Pancreas (tissue), 10 donors: ENCODE measurements around the gene ANO8. TPM values are rescaled to one million over a fixed set of nuclear protein-coding genes. Genes with fewer than 3 reads are reported as not detected.
"Not testable (repeated sequence)": the region's sequence is repeated elsewhere in the genome, so short reads cannot be mapped to it uniquely, and the experiment has no call there.

ENCODE experiments used
- ATAC-seq, 4 donors: fragments of 200-7000 bp; cut with Tn5 transposase; one replicate each; pipeline versions ENCODE4 v1.8.0 to v1.9.1; 2020; ENCODE audit warnings: mild to moderate bottlenecking in 4 of 4, moderate library complexity in 4 of 4
- DNase-seq, 6 donors: peaks; one replicate each; pipeline ENCODE4 v3.0.0-alpha.2; 2020
- FAIRE-seq: peaks from 2 replicates; lab custom pipeline; 2012; peaks lifted over from hg19 to GRCh38; lab: Jason Lieb, UNC
- H3K27ac ChIP-seq, 4 donors: fragments of 200-600 bp; sonication (generic); 1 replicate in 3 of 4; 2 replicates in 1 of 4; pipeline versions ENCODE4 v1.5.0 to v1.8.0; 2020
- H3K27me3 ChIP-seq, 4 donors: fragments of 200-600 bp; one replicate each; pipeline ENCODE4 v1.8.0; 2021
- H3K36me3 ChIP-seq, 3 donors: fragments of 200-600 bp; sonication (generic) in 1 of 3; one replicate each; pipeline versions ENCODE4 v1.5.0 to v1.8.0; 2020 to 2021
- H3K4me1 ChIP-seq, 3 donors: fragments of 200-600 bp; one replicate each; pipeline ENCODE4 v1.8.0; 2021
- H3K4me3 ChIP-seq, 4 donors: fragments of 200-600 bp; sonication (generic) in 2 of 4; one replicate each; pipeline versions ENCODE4 v1.5.0 to v1.8.0; 2020 to 2021
- H3K9me3 ChIP-seq, 4 donors: fragments of 200-600 bp; one replicate each; pipeline ENCODE4 v1.8.0; 2021
- CTCF ChIP-seq, 4 donors: fragments of 200-600 bp; sonication (generic) in 3 of 4; IDR thresholded peaks; one replicate each; pipeline versions ENCODE4 v1.5.0 to v1.8.0; 2021; ENCODE audit warnings: antibody characterized with exemption in 4 of 4
- WGBS, 2 donors: extraction: QIAGEN DNeasy Blood & Tissue Kit; methylation state at CpG; one replicate each; pipeline ENCODE4 v1.1.7; 2013; 5-methylcytosine and 5-hydroxymethylcytosine counted together
- intact Hi-C, 3 donors: fragments of 100-400 bp; cut with DNase I; formaldehyde crosslinking; loops; one replicate each; pipeline versions ENCODE4 v1.11.1 to v1.14.2; 2022
- polyA plus RNA-seq, 2 donors: library from polyadenylated mRNA; stranded (reverse); fragments of 200-250 nt; gene quantifications; one replicate each; pipeline ENCODE4 v1.2.3, GENCODE V29; 2013
- total RNA-seq, 6 donors: library from RNA; stranded (reverse); fragmentation: NEBNext Ultra II Directional in 4 of 6; extraction: Animal tissue kit (Norgen Biotek cat#: 25700) in 4 of 6; gene quantifications; one replicate each; pipeline versions ENCODE4 v1.2.1 to v1.2.4, GENCODE V29; 2021 to 2023
- donor health status: healthy with polysubstance abuse.
- donor health status: DM: no; HTN: no; CAD: no; lungs with moderate emphysema.
- donor health status: DM: no; HTN: no; CAD: no.
- donor health status: control.
- donor health status: control.
- donor health status: Bipolar disorder and iron deficiency.
- donor health status: DM: yes; HTN: yes; CAD: no.
- donor health status: DM: no; HTN: no; CAD: no.
- donor health status: DM: no; HTN: no; CAD: no.
- donor health status: DM: yes; HTN: yes; CAD: no.

Gene ANO8
- total and polyA plus RNA-seq, 8 donors = 4.9 to 19.0 (median 6.3) TPM

GRCh38 chr19:17376935-17377600 lies 42.4 kb upstream of the ANO8 start, which contains the start of gene PLVAP:
PLVAP (minus strand) TSS chr19:17377342; CDS start chr19:17377288, 54 bp downstream.
- WGBS, 2 donors = 50 to 56% methylated on average over 39 of the region's 39 CpGs
- H3K9me3 ChIP-seq = no peaks in the 10 kb centered on the region
- no peak within 1 kb of the TSS for H3K27ac ChIP-seq
- intact Hi-C loops = no loop called here
- H3K36me3 ChIP-seq = no peaks in the 10 kb centered on the region
- no peak for TF ChIP-seq CTCF (IDR thresholded peaks at IDR 0.05)
- H3K4me1 ChIP-seq = no peaks in the 10 kb centered on the region
- no peak for DNase-seq
- H3K27me3 ChIP-seq = no peaks in the 10 kb centered on the region
- ATAC-seq = no peak
- H3K4me3 ChIP-seq = no peak within 1 kb of the TSS
- no peak for FAIRE-seq

GRCh38 chr19:17370026-17370587 lies 35.5 kb upstream of the ANO8 start:
- H3K4me1 ChIP-seq = no peaks in the 10 kb centered on the region
- H3K4me3 ChIP-seq = no peak overlapping the region
- 37 to 51% methylated on average over 8 of the region's 8 CpGs for WGBS, 2 donors
- ATAC-seq = peak in 2 of 4 donors; percentile 58 to 74
- no peak for DNase-seq
- H3K36me3 ChIP-seq = no peaks in the 10 kb centered on the region
- no peak for TF ChIP-seq CTCF (IDR thresholded peaks at IDR 0.05)
- no peaks in the 10 kb centered on the region for H3K9me3 ChIP-seq
- no peak for FAIRE-seq
- intact Hi-C loops = no loop called here
- H3K27ac ChIP-seq = no peak overlapping the region
- H3K27me3 ChIP-seq = no peaks in the 10 kb centered on the region

GRCh38 chr19:17365361-17365760 lies 30.7 kb upstream of the ANO8 start:
- TF ChIP-seq CTCF (IDR thresholded peaks at IDR 0.05) = no peak
- FAIRE-seq = no peak
- no peak for ATAC-seq
- Histone ChIP-seq H3K27ac (no peak overlapping the region), H3K4me1 (no peaks in the 10 kb centered on the region), H3K36me3 (no peaks in the 10 kb centered on the region), H3K27me3 (no peaks in the 10 kb centered on the region), H3K9me3 (no peaks in the 10 kb centered on the region), H3K4me3 (no peak overlapping the region)
- DNase-seq = no peak
- intact Hi-C loops = no loop called here
- 82 to 91% methylated on average over 22 of the region's 22 CpGs for WGBS, 2 donors

- ATAC-seq, H3K9me3 ChIP-seq, H3K27me3 ChIP-seq, H3K27ac ChIP-seq, H3K4me1 ChIP-seq, H3K36me3 ChIP-seq, intact Hi-C loops, FAIRE-seq, H3K4me3 ChIP-seq, DNase-seq: not testable (repeated sequence)
- 78 to 87% methylated on average over 19 to 20 of the region's 20 CpGs for WGBS, 2 donors
These were observed 29.4 kb upstream of the ANO8 start for GRCh38 chr19:17363852-17364605.

- H3K4me1 ChIP-seq = no peaks in the 10 kb centered on the region
- no peak overlapping the region for H3K27ac ChIP-seq
- no peak for ATAC-seq
- H3K4me3 ChIP-seq = no peak overlapping the region
- no peak for FAIRE-seq
- DNase-seq = no peak
- H3K36me3 ChIP-seq = no peaks in the 10 kb centered on the region
- no peaks in the 10 kb centered on the region for H3K27me3 ChIP-seq
- H3K9me3 ChIP-seq = no peaks in the 10 kb centered on the region
- TF ChIP-seq CTCF (IDR thresholded peaks at IDR 0.05) = no peak
- 54 to 65% methylated on average over 6 of the region's 6 CpGs for WGBS, 2 donors
- intact Hi-C loops = no loop called here
These were observed 25.5 kb upstream of the ANO8 start for GRCh38 chr19:17359905-17360800.
